ENCODE data around the gene FAM168A.

DNA sequence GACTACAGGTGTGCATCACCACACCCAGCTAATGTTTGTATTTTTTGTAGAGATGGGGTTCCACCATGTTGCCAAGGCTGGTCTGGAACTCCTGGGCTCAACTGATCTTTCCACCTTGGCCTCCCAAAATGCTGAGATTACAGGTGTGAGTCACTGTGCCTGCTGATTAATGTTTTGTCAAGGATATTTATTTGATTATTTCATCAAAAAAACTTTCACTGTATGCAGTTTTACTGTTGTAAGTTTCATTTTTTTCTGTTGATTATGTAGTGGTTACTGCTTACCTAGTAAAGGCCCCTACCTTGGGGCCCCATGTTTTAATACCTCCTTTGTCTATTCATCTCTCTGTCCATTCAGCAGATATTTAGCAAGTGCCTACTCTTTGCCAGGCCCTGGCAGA, 16.7 kb upstream of the FAM168A start:
- TF ChIP-seq ELK1 (IDR thresholded peaks at IDR 0.05; ENCODE audit: low read depth, low read length) (no peak), CTCF (IDR thresholded peaks at IDR 0.05) (no peak), MAZ (IDR thresholded peaks at IDR 0.05; ENCODE audit: borderline replicate concordance, low read depth, low read length) (no peak), FOSL2 (IDR thresholded peaks at IDR 0.05) (no peak), FOSL2 (CRISPR knock-in tag; IDR thresholded peaks at IDR 0.05) (no peak)

All from A549 (cell line).